B cell (primary cell): ENCODE data around the gene SLC6A16. TPM values are rescaled to one million over a fixed set of nuclear protein-coding genes. Genes with fewer than 3 reads are reported as not detected.
A peak's percentile ranks its signal among the peaks of the same experiment; 100 is the strongest.

Experiments used
- ATAC-seq: fragments of 200-7000 bp; cut with Tn5 transposase; one replicate; pipeline ENCODE4 v1.10.0; 2021; ENCODE audit warnings: low read depth, mild to moderate bottlenecking, moderate number of reproducible peaks, moderate library complexity
- CTCF ChIA-PET: fragments of 350-600 bp; sonication (Branson Sonifier 250); formaldehyde crosslinking; loops from one replicate; lab custom pipeline; 2021; ENCODE audit warnings: antibody characterized with exemption, inconsistent platforms; lab: Charles Lee
- POLR2A ChIA-PET: fragments of 350-600 bp; sonication (Branson Sonifier 250); formaldehyde crosslinking; loops from one replicate; lab custom pipeline; 2021; ENCODE audit warnings: antibody characterized with exemption; lab: Charles Lee
- DNase-seq: peaks from one replicate; pipeline ENCODE4 v3.0.0; 2013
- H2AFZ ChIP-seq: 2 replicates; pipeline ENCODE4 v1.6.1; 2012; ENCODE audit warnings: mild to moderate bottlenecking, low read depth, low read length; ENCODE audit not compliant: insufficient read depth, poor library complexity, severe bottlenecking
- H3K27ac ChIP-seq, 2 donors: 1 replicate in 1 of 2; 2 replicates in 1 of 2; pipeline ENCODE4 v1.5.1; 2012 to 2013; ENCODE audit warnings: low read length in 2 of 2, mild to moderate bottlenecking in 2 of 2, moderate library complexity in 1 of 2
- H3K27me3 ChIP-seq, 4 experiments: fragments of 200-600 bp in 1 of 4; sonication (generic) in 1 of 4; replicated peaks in 1 of 4; 1 replicate in 2 of 4; 2 replicates in 2 of 4; pipeline versions ENCODE4 v1.6.1 to v1.7.0; 2013 to 2016; ENCODE audit warnings: low read length in 3 of 4, mild to moderate bottlenecking in 2 of 4, mixed read lengths in 1 of 4, moderate library complexity in 1 of 4; ENCODE audit not compliant: insufficient read depth in 4 of 4, control insufficient read depth in 3 of 4; ENCODE audit errors: control extremely low read depth in 1 of 4
- H3K36me3 ChIP-seq, 2 experiments: replicated peaks in 1 of 2; 1 replicate in 1 of 2; 2 replicates in 1 of 2; pipeline versions ENCODE4 v1.6.1 to v1.7.1; 2013; ENCODE audit warnings: low read length in 1 of 2; ENCODE audit not compliant: insufficient read depth in 2 of 2, control insufficient read depth in 1 of 2; ENCODE audit errors: control extremely low read depth in 1 of 2, extremely low read depth in 1 of 2
- H3K4me1 ChIP-seq, 2 donors: fragments of 200-600 bp in 1 of 2; sonication (generic) in 1 of 2; 1 replicate in 1 of 2; 2 replicates in 1 of 2; pipeline versions ENCODE4 v1.5.1 to v1.6.1; 2013 to 2017; ENCODE audit warnings: low read length in 2 of 2; ENCODE audit not compliant: control insufficient read depth in 2 of 2, insufficient read depth in 2 of 2
- H3K4me2 ChIP-seq: replicated peaks from 2 replicates; pipeline ENCODE3; 2012; ENCODE audit warnings: mild to moderate bottlenecking, low read depth, low read length; ENCODE audit not compliant: poor library complexity, severe bottlenecking
- H3K4me3 ChIP-seq, 5 experiments: fragments of 200-600 bp in 1 of 5; sonication (generic) in 1 of 5; 1 replicate in 3 of 5; 2 replicates in 2 of 5; pipeline versions ENCODE4 v1.5.1 to v1.7.0; 2011 to 2016; ENCODE audit warnings: low read length in 4 of 5, mild to moderate bottlenecking in 4 of 5, low read depth in 2 of 5, control low read depth in 1 of 5, moderate library complexity in 1 of 5; ENCODE audit not compliant: insufficient read depth in 1 of 5; ENCODE audit errors: control extremely low read depth in 1 of 5, extremely low read depth in 1 of 5
- H3K79me2 ChIP-seq: fragments of 200-600 bp; sonication (generic); one replicate; pipeline ENCODE4 v1.6.0; 2016; ENCODE audit warnings: low read length; ENCODE audit not compliant: control insufficient read depth, insufficient read depth
- H3K9ac ChIP-seq: fragments of 200-600 bp; sonication (generic); 2 replicates; pipeline ENCODE4 v1.6.1; 2017; ENCODE audit warnings: mild to moderate bottlenecking, low read length, moderate library complexity
- H3K9me3 ChIP-seq, 3 donors: one replicate each; pipeline versions ENCODE4 v1.6.1 to v1.7.1; 2013; ENCODE audit warnings: low read length in 2 of 3; ENCODE audit not compliant: control insufficient read depth in 2 of 3, insufficient read depth in 1 of 3; ENCODE audit errors: control extremely low read depth in 1 of 3
- H4K20me1 ChIP-seq: 2 replicates; pipeline ENCODE4 v1.6.0; 2012; ENCODE audit warnings: mild to moderate bottlenecking, low read length; ENCODE audit not compliant: insufficient read depth, control insufficient read depth, poor library complexity, severe bottlenecking
- H3K27ac Mint-ChIP-seq: one replicate; pipeline ENCODE4 v1.8.0; 2021; ENCODE audit warnings: mixed read lengths
- H3K27me3 Mint-ChIP-seq: one replicate; pipeline ENCODE4 v1.8.0; 2021; ENCODE audit warnings: mixed read lengths
- H3K4me1 Mint-ChIP-seq: one replicate; pipeline ENCODE4 v1.8.0; 2021; ENCODE audit warnings: mixed read lengths
- H3K4me3 Mint-ChIP-seq: one replicate; pipeline ENCODE4 v1.8.0; 2021; ENCODE audit warnings: mixed read lengths
- H3K9me3 Mint-ChIP-seq: one replicate; pipeline ENCODE4 v1.8.0; 2022; ENCODE audit warnings: mixed read lengths; ENCODE audit not compliant: insufficient read depth
- EZH2 ChIP-seq: IDR thresholded peaks from 2 replicates; pipeline ENCODE4 v1.6.1; 2012; ENCODE audit warnings: borderline replicate concordance, low read depth, mild to moderate bottlenecking, moderate library complexity, low read length; ENCODE audit not compliant: insufficient read depth, poor library complexity, severe bottlenecking
- WGBS: methylation state at CpG from one replicate; pipeline ENCODE4 v1.1.5; 2013; ENCODE audit warnings: missing lambda C conversion rate; ENCODE audit not compliant: insufficient coverage; 5-methylcytosine and 5-hydroxymethylcytosine counted together
- intact Hi-C: fragments of 100-400 bp; cut with micrococcal nuclease; formaldehyde crosslinking; loops from one replicate; pipeline ENCODE4 v1.10.0; 2022
- polyA plus RNA-seq: library from polyadenylated mRNA; depleted of rRNA; stranded (reverse); fragments of >200 nt; gene quantifications from 2 replicates; pipeline ENCODE4 v1.2.3, GENCODE V29; 2012
- total RNA-seq, 2 donors: library from RNA; stranded (reverse); fragments of 120-200 nt in 1 of 2; gene quantifications; 1 replicate in 1 of 2; 2 replicates in 1 of 2; pipeline versions ENCODE4 v1.2.3 to v1.2.4, GENCODE V29; 2013 to 2022
- TF ChIP-seq, protein P1 (sequence below): fragments of 200-600 bp; IDR thresholded peaks from one replicate; pipeline ENCODE4 v1.8.0; 2022; ENCODE audit warnings: antibody characterized with exemption, mild to moderate bottlenecking

The SLC6A16 gene
- total and polyA plus RNA-seq, 2 donors (not counting 1 experiment from before 2014, with no cell fraction given): 22.3 to 68.4 TPM

DNA sequence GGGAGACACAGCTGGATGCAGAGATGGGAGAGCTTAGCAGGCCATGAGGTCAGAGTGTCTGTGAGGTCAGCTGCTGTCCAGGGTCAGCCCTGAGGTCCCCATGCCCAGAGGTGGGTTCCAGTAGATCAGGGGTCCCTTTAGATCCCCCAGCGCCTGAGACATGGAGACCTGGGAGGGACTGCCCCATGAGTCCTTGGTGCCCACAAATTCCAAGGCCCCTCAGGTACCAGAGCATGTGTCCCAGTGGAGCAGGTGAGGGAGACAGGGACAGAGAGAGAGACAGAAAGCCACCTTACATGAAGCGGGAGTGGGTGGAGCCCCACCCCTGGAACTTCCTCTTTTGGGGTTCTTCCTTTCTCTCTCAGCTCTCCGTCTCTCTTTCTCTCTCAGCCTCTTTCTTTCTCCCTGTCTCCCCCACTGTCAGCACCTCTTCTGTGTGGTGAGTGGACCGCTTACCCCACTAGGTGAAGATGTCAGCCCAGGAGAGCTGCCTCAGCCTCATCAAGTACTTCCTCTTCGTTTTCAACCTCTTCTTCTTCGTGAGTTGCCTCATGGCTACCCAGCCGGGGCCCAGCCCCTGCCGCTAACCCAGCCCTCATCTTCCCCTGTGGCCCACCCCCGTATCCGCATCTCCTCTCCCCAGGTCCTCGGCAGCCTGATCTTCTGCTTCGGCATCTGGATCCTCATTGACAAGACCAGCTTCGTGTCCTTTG is 10.2 kb upstream of the SLC6A16 start, which contains the start of gene CD37:
Gene CD37 (plus strand): TSS at position 336 of the 713 bp plus-strand sequence. CDS start 135 bp downstream, at position 471.
- ATAC-seq (peak; percentile 21), DNase-seq (peak; percentile 89)
- Mint-ChIP-seq H3K4me3 (peak within 1 kb of the TSS; percentile 100), H3K4me1 (peaks cover 78% of the 10 kb centered on the region), H3K27me3 (no peaks in the 10 kb centered on the region), H3K9me3 (no peaks in the 10 kb centered on the region), H3K27ac (peak within 1 kb of the TSS; percentile 99)
- Histone ChIP-seq H3K9ac (peak within 1 kb of the TSS; percentile 89), H4K20me1 (peaks cover 47% of the 10 kb centered on the region), H3K4me3 (peak within 1 kb of the TSS; percentile 83 to 98 (median 97)), H2AFZ (peak within 1 kb of the TSS; percentile 55), H3K4me1 (peaks cover 78 to 89% of the 10 kb centered on the region in 2 donors), H3K27ac (peak within 1 kb of the TSS; percentile 93 to 98), H3K9me3 (peaks cover 0 to 28% (median 15%) of the 10 kb centered on the region in 3 donors), H3K79me2 (peaks cover 78% of the 10 kb centered on the region), H3K4me2 (peak within 1 kb of the TSS; percentile 100), H3K36me3 (peaks cover 0 to 52% of the 10 kb centered on the region in 2 experiments), H3K27me3 (no peaks in the 10 kb centered on the region)
- WGBS: 0% methylated on average over 8 of the region's 13 CpGs
- intact Hi-C loops: loop anchor here (2.0 kb wide), 2 partner anchors 34 to 56 kb away; no protein-coding TSS in a partner anchor
- TF ChIP-seq, protein P1, sequence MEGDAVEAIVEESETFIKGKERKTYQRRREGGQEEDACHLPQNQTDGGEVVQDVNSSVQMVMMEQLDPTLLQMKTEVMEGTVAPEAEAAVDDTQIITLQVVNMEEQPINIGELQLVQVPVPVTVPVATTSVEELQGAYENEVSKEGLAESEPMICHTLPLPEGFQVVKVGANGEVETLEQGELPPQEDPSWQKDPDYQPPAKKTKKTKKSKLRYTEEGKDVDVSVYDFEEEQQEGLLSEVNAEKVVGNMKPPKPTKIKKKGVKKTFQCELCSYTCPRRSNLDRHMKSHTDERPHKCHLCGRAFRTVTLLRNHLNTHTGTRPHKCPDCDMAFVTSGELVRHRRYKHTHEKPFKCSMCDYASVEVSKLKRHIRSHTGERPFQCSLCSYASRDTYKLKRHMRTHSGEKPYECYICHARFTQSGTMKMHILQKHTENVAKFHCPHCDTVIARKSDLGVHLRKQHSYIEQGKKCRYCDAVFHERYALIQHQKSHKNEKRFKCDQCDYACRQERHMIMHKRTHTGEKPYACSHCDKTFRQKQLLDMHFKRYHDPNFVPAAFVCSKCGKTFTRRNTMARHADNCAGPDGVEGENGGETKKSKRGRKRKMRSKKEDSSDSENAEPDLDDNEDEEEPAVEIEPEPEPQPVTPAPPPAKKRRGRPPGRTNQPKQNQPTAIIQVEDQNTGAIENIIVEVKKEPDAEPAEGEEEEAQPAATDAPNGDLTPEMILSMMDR: no peak
- TF ChIP-seq EZH2: no peak
- CTCF ChIA-PET: interaction anchor here (0.6 to 5.5 kb wide), 11 partner anchors 10 to 204 kb away, joined by 3 to 39 read pairs (median 4); partner anchors contain the start of gene SLC6A16
- POLR2A ChIA-PET: interaction anchor here (0.6 to 3.5 kb wide), 14 partner anchors 11 to 135 kb away, joined by 3 to 59 read pairs (median 8); partner anchors contain the start of genes ALDH16A1, PIH1D1, SLC6A16 and TEAD2
